Panc1 (cell line): Measurements from ENCODE around the gene CMIP. TPM values are rescaled to one million over a fixed set of nuclear protein-coding genes. Genes with fewer than 3 reads are reported as not detected.

Experiments
- ATAC-seq: fragments of 200-7000 bp; cut with Tn5 transposase; 2 replicates; pipeline ENCODE4 v1.9.1; 2020; ENCODE audit warnings: mild to moderate bottlenecking, moderate library complexity
- BruUV-seq: library from RNA; stranded (reverse); fragments of 400-500 nt; replicated peaks from 2 replicates; lab custom pipeline; 2021; lab: Mats Ljungman, UMichigan
- CTCF ChIA-PET: fragments of 300-600 bp; sonication (Branson Sonifier 250); formaldehyde crosslinking; loops from one replicate; lab custom pipeline; 2022; ENCODE audit warnings: antibody characterized with exemption; lab: Charles Lee
- POLR2A ChIA-PET: fragments of 300-600 bp; sonication (Branson Sonifier 250); formaldehyde crosslinking; loops from one replicate; lab custom pipeline; 2022; ENCODE audit warnings: antibody characterized with exemption; lab: Charles Lee
- DNase-seq: peaks from one replicate; pipeline ENCODE4 v3.0.0-alpha.2; 2010; ENCODE audit warnings: low read depth, low spot score
- H3K27ac ChIP-seq: 2 replicates; pipeline ENCODE4 v1.5.1; 2011; ENCODE audit warnings: mild to moderate bottlenecking, low read length, inconsistent platforms
- H3K27me3 ChIP-seq: fragments of 200-500 bp; sonication (Bioruptor generic); 2 replicates; pipeline ENCODE4 v1.6.0; 2014; ENCODE audit warnings: low read length, inconsistent platforms; ENCODE audit not compliant: control insufficient read depth, insufficient read depth
- H3K36me3 ChIP-seq: fragments of 200-500 bp; sonication (Bioruptor generic); 2 replicates; pipeline ENCODE4 v1.5.1; 2014; ENCODE audit warnings: inconsistent platforms, mild to moderate bottlenecking, low read length, moderate library complexity; ENCODE audit not compliant: control insufficient read depth, insufficient read depth
- H3K4me1 ChIP-seq: 2 replicates; pipeline ENCODE4 v1.5.1; 2011; ENCODE audit warnings: inconsistent platforms, mild to moderate bottlenecking, low read length, moderate library complexity; ENCODE audit not compliant: control insufficient read depth, insufficient read depth
- H3K4me3 ChIP-seq, 2 experiments: 2 replicates each; pipeline ENCODE4 v1.5.1; 2011 to 2012; ENCODE audit warnings: low read depth in 2 of 2, low read length in 2 of 2, mild to moderate bottlenecking in 2 of 2, inconsistent platforms in 1 of 2, moderate library complexity in 1 of 2
- H3K9me3 ChIP-seq: fragments of 200-500 bp; sonication (Bioruptor generic); 2 replicates; pipeline ENCODE4 v1.5.1; 2014; ENCODE audit warnings: low read depth, mild to moderate bottlenecking, inconsistent platforms, low read length, moderate library complexity; ENCODE audit not compliant: control insufficient read depth, insufficient read depth
- CTCF ChIP-seq: fragments of 450-650 bp; IDR thresholded peaks from 2 replicates; pipeline ENCODE4 v1.5.1; 2017; ENCODE audit warnings: mild to moderate bottlenecking
- POLR2AphosphoS5 ChIP-seq: IDR thresholded peaks from 2 replicates; pipeline ENCODE4 v1.6.1; 2012; ENCODE audit warnings: mild to moderate bottlenecking, low read depth, low read length, moderate library complexity
- REST ChIP-seq, 2 experiments: IDR thresholded peaks; 2 replicates each; pipeline ENCODE4 v1.6.1; 2011 to 2012; ENCODE audit warnings: low read depth in 2 of 2, control low read depth in 1 of 2, low read length in 1 of 2, mild to moderate bottlenecking in 1 of 2, moderate library complexity in 1 of 2; ENCODE audit not compliant: insufficient read depth in 1 of 2
- SIN3A ChIP-seq: IDR thresholded peaks from 2 replicates; pipeline ENCODE4 v1.6.1; 2012; ENCODE audit warnings: low read depth, mild to moderate bottlenecking, low read length, moderate library complexity, borderline replicate concordance; ENCODE audit not compliant: insufficient read depth
- TCF7L2 ChIP-seq: IDR thresholded peaks from 2 replicates; pipeline ENCODE4 v1.6.1; 2011; ENCODE audit warnings: mild to moderate bottlenecking, low read depth, low read length, inconsistent platforms
- in situ Hi-C: cut with HindIII; loops from 2 replicates; pipeline ENCODE4 v1.10.0; 2016; ENCODE audit warnings: low sequenced_read_pairs, low pct_unique_long_range_greater_than_20kb
- intact Hi-C: fragments of 100-400 bp; cut with micrococcal nuclease; formaldehyde crosslinking; loops from one replicate; pipeline ENCODE4 v1.10.0; 2022; ENCODE audit not compliant: unreplicated experiment
- total RNA-seq: library from RNA; stranded (reverse); gene quantifications from one replicate; pipeline ENCODE4 v1.2.1, GENCODE V29; 2021; ENCODE audit not compliant: unreplicated experiment

Gene CMIP
- total RNA-seq, 1 experiment from 2014 or later, result 49.7 TPM

- Histone ChIP-seq H3K36me3 (peaks cover 4% of the 10 kb centered on the region; the same call in 1 of the 2 replicates), H3K27ac (peak overlapping the region; percentile 87), H3K27me3 (no peaks in the 10 kb centered on the region), H3K9me3 (no peaks in the 10 kb centered on the region), H3K4me1 (peaks cover 12% of the 10 kb centered on the region), H3K4me3 (peak overlapping the region; percentile 74 to 87)
- ChIA-PET POLR2A (interaction anchor here (0.6 to 0.7 kb wide), 2 partner anchors 48 to 267 kb away, joined by 5 to 9 read pairs; no protein-coding TSS in a partner anchor), CTCF (no interaction called here)
- BruUV-seq, result TSS peak; percentile 71
- ATAC-seq, result peak; percentile 6; the same call in 1 of the 2 replicates
- in situ Hi-C loops, result no loop called here
- DNase-seq, result no peak
- intact Hi-C loops, result loop anchor here (5.0 kb wide), 1 partner anchor 44 kb away; no protein-coding TSS in a partner anchor
- TF ChIP-seq POLR2AphosphoS5 (no peak), TCF7L2 (no peak), SIN3A (0 out of 2 replicates have a peak, but pooled peaks have one; percentile 45)
These were observed 1.6 kb downstream of the CMIP start for GRCh38 chr16:81445966-81446906.

- Histone ChIP-seq H3K9me3 (no peaks in the 10 kb centered on the region), H3K36me3 (peaks cover 4% of the 10 kb centered on the region; the same call in 1 of the 2 replicates), H3K27me3 (no peaks in the 10 kb centered on the region), H3K27ac (peak overlapping the region; percentile 87), H3K4me3 (peak overlapping the region; percentile 74 to 87), H3K4me1 (peaks cover 19% of the 10 kb centered on the region)
- in situ Hi-C loops, result no loop called here
- TF ChIP-seq REST (IDR thresholded peaks at IDR 0.05; ENCODE audit: insufficient read depth in 1 of 2, low read depth in 2 of 2, low read length in 1 of 2) (no peak), SIN3A (no peak), POLR2AphosphoS5 (no peak), TCF7L2 (no peak), CTCF (no peak)
- no peak for ATAC-seq
- DNase-seq, result no peak
- intact Hi-C loops, result loop anchor here (5.0 kb wide), 1 partner anchor 45 kb away; no protein-coding TSS in a partner anchor
- BruUV-seq, result no TSS peak
- POLR2A ChIA-PET, result interaction anchor here (0.6 kb wide), 1 partner anchor 267 kb away, joined by 9 read pairs; no protein-coding TSS in a partner anchor
- CTCF ChIA-PET, result interaction anchor here (0.7 kb wide), 1 partner anchor 258 kb away, joined by 9 read pairs; no protein-coding TSS in a partner anchor
These were observed 2.3 kb downstream of the CMIP start for GRCh38 chr16:81446907-81447268.
